ENCODE results near the gene SERPINA6.

SERPINA6 gene

DNA sequence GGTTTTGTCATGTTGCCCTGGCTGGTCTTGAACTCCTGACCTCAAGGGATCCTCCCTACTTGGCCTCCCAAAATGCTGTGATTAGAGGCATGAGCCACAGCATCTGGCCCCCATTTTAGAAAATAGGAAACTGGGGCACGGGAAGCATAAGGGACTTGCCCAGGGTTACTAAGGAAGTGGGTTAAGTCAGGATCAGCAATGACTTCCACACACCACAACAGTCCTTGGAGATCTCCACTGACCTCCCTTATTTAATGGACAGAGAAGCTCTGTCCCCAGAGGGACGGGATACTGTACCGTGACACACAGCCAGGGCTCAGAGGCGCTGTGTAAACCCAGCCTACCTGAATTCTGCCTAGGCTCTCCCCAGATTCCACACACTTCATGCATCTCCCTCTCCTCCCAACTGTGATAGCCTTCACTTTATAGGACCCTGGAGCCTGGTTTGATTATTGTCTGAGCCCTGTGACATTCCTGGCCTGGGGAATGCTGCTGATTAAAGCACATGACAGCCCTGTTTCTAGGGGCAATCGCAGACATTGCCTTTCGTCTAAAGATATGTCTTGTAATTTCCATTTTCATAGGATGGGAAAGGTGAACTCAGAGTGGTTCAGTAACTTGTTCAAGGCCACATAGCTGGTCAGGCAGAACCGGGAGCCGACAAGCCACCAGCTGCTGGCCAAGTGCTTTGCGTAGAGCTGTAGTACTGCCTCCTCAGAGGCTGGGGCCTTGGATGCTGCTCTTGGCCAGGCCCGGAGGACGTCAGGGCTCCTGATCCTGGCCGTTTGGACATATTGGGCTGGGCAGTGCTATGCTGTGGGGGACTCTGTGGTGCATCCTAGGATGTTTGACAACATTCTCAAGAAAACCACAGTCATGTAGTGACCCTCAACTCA is 44.5 kb upstream of the SERPINA6 start:
- TF ChIP-seq CTCF (IDR thresholded peaks at IDR 0.05) (no peak), ZFX (IDR thresholded peaks at IDR 0.05; ENCODE audit: borderline replicate concordance) (no peak)
- H3K27ac ChIP-seq, result no peak overlapping the region

DNA sequence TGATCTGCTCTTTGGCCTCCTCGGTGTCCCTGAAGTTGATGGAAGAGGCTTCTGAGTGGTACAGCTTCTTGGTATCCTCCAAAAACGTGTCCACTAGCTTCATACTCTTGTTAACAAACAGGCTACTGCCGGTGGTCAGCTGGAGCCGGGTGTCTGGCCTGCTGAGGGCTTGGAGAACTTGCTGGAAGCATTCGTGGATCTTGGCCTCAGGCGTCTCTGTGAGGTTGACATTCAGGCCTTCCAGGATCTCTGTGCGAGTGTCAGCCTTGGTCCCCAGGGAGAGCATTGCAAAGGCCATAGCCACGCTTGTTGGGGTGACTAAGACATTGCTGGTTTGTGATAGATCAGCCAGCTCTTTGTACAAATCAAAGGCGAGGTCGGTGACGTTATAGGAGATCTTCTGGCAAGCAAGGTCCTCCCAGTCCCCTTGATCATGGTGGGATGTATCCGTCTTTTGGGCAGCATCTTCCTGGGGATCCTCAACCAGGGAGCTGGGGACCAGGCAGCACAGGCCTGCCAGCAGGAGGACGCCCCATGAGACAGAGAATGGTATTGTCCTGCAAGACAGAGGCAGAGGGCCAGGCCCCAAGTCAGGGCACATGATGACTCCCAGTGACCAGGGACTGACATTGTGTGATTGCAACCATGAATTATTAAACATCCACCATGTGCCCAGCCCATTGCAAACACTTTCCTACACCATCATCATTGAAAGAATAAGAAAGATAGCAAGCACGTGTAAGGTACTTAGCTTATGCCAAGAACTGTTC is 43.2 kb upstream of the SERPINA6 start, which contains the start of gene SERPINA2:
SERPINA2 (minus strand) TSS at position 553 of the 770 bp plus-strand sequence.
- no peak for TF ChIP-seq CTCF (IDR thresholded peaks at IDR 0.05)
- no peak for TF ChIP-seq ZFX (IDR thresholded peaks at IDR 0.05; ENCODE audit: borderline replicate concordance)
- no peak within 1 kb of the TSS for H3K27ac ChIP-seq

GRCh38 chr14:94365624-94366023 is 42.5 kb upstream of the SERPINA6 start:
- H3K27ac ChIP-seq, result no peak overlapping the region
- TF ChIP-seq ZFX (IDR thresholded peaks at IDR 0.05; ENCODE audit: borderline replicate concordance) (no peak), CTCF (IDR thresholded peaks at IDR 0.05) (no peak)

DNA sequence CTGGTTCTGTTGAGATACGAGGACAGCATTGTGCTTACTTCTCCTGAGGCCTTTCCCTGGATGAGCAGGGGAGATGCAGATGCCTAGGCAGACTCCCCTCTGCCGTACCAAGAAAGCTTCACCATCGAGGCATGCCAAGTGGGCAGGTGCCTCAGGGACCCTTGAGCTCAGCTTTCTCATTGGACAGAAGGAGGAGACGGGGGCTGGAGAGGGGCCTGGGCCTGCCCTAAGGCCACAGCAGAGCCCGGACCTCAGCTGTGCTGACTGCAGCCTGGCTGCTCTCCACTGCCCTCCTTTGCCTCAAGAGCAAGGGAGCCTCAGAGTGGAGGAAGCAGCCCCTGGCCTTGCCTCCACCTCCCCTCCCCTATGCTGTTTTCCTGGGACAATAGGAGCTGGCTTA is 41.8 kb upstream of the SERPINA6 start:
- no peak for TF ChIP-seq ZFX (IDR thresholded peaks at IDR 0.05; ENCODE audit: borderline replicate concordance)
- no peak for TF ChIP-seq CTCF (IDR thresholded peaks at IDR 0.05)
- H3K27ac ChIP-seq, result no peak overlapping the region

DNA sequence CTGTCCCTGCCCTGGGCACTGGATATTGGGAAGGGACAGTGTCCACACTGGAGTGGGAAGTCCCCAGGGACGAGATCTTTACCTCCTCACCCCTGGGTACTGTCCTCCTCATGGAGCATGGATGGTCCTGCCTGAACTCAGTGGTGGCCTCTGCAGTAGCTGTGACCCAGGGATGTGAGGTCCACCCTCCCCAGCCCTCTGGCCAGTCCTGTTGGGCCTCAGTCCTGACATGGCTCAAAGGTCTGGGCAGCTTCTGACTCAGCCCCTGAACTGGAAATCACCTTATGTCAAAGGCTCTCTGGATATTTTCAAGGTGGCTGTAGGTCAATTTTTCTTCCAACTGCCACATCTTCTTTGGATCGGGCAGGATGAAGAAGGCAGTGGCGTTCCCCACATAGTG is 40.9 kb upstream of the SERPINA6 start:
- no peak for TF ChIP-seq CTCF (IDR thresholded peaks at IDR 0.05)
- TF ChIP-seq ZFX (IDR thresholded peaks at IDR 0.05; ENCODE audit: borderline replicate concordance), result no peak
- no peak overlapping the region for H3K27ac ChIP-seq

DNA sequence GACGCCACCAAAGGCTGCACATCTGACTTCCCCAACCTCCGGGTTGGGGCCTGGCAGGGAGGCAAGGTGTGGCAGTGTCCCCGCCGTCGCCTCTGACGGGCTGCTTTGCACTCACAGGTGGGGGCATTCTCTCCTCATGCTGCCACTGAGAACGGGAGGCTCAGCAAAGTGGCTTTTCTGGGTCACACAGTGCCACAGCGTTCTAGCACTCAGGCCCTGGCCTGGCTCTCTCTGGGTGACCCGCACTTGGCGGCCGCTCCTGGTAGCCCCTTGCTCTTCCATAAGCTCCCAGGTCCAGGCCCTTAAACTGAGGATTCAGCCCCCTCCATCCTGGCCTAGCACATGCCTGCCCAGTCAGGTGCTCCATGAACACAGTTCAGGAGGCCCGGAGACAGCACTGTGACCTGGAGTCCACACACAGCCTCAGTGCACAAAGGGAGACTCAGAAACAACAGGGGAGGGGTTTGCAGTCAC is 40.1 kb upstream of the SERPINA6 start:
- H3K27ac ChIP-seq, result no peak overlapping the region
- TF ChIP-seq ZFX (IDR thresholded peaks at IDR 0.05; ENCODE audit: borderline replicate concordance), result no peak
- no peak for TF ChIP-seq CTCF (IDR thresholded peaks at IDR 0.05)

Measured in 22Rv1 (cell line).